Thymus (tissue), 11 donors: ENCODE measurements around the gene GNAQ. TPM values are rescaled to one million over a fixed set of nuclear protein-coding genes. Genes with fewer than 3 reads are reported as not detected.

Source experiments
- DNase-seq, 9 donors: peaks; one replicate each; pipeline ENCODE4 v3.0.0-alpha.2; 2013; ENCODE audit warnings: low spot score in 9 of 9, low read depth in 6 of 9, missing footprints in 1 of 9
- H3K27ac ChIP-seq, 2 donors: one replicate each; pipeline ENCODE4 v1.5.1; 2013; ENCODE audit warnings: control low read depth in 1 of 2, low read depth in 1 of 2, low read length in 1 of 2, mild to moderate bottlenecking in 1 of 2, moderate library complexity in 1 of 2
- H3K27me3 ChIP-seq, 2 donors: one replicate each; pipeline ENCODE4 v1.5.1; 2013; ENCODE audit warnings: low read length in 1 of 2; ENCODE audit not compliant: control insufficient read depth in 2 of 2, insufficient read depth in 1 of 2
- H3K36me3 ChIP-seq, 2 donors: one replicate each; pipeline ENCODE4 v1.5.1; 2013; ENCODE audit warnings: low read length in 1 of 2, mild to moderate bottlenecking in 1 of 2, moderate library complexity in 1 of 2; ENCODE audit not compliant: control insufficient read depth in 2 of 2, insufficient read depth in 2 of 2
- H3K4me1 ChIP-seq, 2 donors: one replicate each; pipeline ENCODE4 v1.5.1; 2013; ENCODE audit warnings: low read length in 2 of 2; ENCODE audit not compliant: control insufficient read depth in 2 of 2, insufficient read depth in 2 of 2
- H3K4me3 ChIP-seq, 2 donors: one replicate each; pipeline ENCODE4 v1.5.1; 2013; ENCODE audit warnings: low read length in 2 of 2, control low read depth in 1 of 2, mild to moderate bottlenecking in 1 of 2
- H3K9me3 ChIP-seq, 2 donors: one replicate each; pipeline ENCODE4 v1.5.1; 2013; ENCODE audit warnings: low read length in 1 of 2, mild to moderate bottlenecking in 1 of 2; ENCODE audit not compliant: control insufficient read depth in 2 of 2, insufficient read depth in 1 of 2
- WGBS: extraction: QIAGEN DNeasy Blood & Tissue Kit; methylation state at CpG from one replicate; pipeline ENCODE4 v1.1.7; 2013; 5-methylcytosine and 5-hydroxymethylcytosine counted together
- polyA plus RNA-seq: library from polyadenylated mRNA; stranded (reverse); fragments of 200-250 nt; gene quantifications from one replicate; pipeline ENCODE4 v1.2.3, GENCODE V29; 2013
- total RNA-seq: library from RNA; stranded (reverse); fragments of 120-200 nt; gene quantifications from one replicate; pipeline ENCODE4 v1.2.4, GENCODE V29; 2013
- donor health status: healthy.

Gene GNAQ
- total and polyA plus RNA-seq, 2 donors, result 18.7 to 23.5 TPM

GRCh38 chr9:77935974-77936373 lies 95.6 kb downstream of the GNAQ start:
- no peak for DNase-seq
- 33% methylated on average over 3 of the region's 3 CpGs for WGBS
- Histone ChIP-seq H3K9me3 (no peaks in the 10 kb centered on the region), H3K27me3 (no peaks in the 10 kb centered on the region), H3K4me3 (no peak overlapping the region), H3K36me3 (peaks cover 0 to 3% of the 10 kb centered on the region in 2 donors), H3K4me1 (no peaks in the 10 kb centered on the region), H3K27ac (no peak overlapping the region)

DNA sequence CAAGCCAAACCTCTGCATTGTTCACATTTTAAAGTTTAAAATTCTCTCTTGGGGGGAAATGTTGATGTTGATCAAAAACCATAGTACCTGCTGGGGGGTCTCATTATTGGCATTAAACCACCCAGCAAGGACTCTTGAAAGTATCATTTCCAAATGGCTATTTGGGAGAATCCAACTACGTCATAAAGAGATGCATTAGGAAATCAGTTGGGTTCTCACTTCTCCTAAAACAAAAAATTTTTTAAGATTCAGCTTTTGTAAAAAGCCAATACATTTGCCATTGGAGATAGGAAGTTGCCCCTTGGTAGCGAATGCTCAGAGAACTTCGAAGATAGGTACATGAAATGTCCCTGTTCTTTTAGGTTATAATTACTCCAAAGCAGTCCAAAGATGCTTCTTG lies 96.4 kb downstream of the GNAQ start:
- Histone ChIP-seq H3K4me3 (no peak overlapping the region), H3K36me3 (peaks cover 0 to 3% of the 10 kb centered on the region in 2 donors), H3K27ac (no peak overlapping the region), H3K9me3 (no peaks in the 10 kb centered on the region), H3K4me1 (peaks cover 3 to 4% of the 10 kb centered on the region in 2 donors), H3K27me3 (no peaks in the 10 kb centered on the region)
- DNase-seq, result no peak
- 94% methylated on average over 3 of the region's 3 CpGs for WGBS

GRCh38 chr9:77933976-77934375 lies 97.6 kb downstream of the GNAQ start:
- Histone ChIP-seq H3K27ac (no peak overlapping the region), H3K4me3 (no peak overlapping the region)
- 97% methylated on average over 8 of the region's 8 CpGs for WGBS

GRCh38 chr9:77933019-77933418 lies 98.6 kb downstream of the GNAQ start:
- WGBS, result 95% methylated on average over 7 of the region's 7 CpGs

More at GRCh38 chr9:77933976-77934375, 97.6 kb downstream of the GNAQ start:
- DNase-seq, result no peak
- H3K36me3 ChIP-seq, result peaks cover 0 to 5% of the 10 kb centered on the region in 2 donors
- peaks cover 4 to 7% of the 10 kb centered on the region in 2 donors for H3K4me1 ChIP-seq
- H3K27me3 ChIP-seq, result no peaks in the 10 kb centered on the region
- no peaks in the 10 kb centered on the region for H3K9me3 ChIP-seq

DNA sequence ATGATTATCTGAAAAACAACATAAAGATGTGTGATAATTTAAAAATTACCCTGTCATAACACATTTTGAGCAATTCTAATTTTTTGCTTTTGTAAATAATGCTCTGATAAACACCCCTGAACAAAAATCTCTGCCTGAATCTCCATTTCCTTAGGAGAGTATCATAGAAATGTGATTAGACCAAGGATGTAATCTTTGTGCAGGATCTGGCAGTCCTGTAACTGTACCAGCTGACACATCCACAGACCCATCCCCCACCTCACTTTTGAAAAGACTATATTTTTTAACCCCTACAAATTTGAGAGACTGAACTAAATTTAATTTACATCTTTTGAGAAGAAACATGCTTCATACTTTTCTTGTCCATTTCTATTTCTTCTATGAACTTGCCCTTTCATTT lies 101.7 kb downstream of the GNAQ start:
- Histone ChIP-seq H3K4me3 (no peak overlapping the region), H3K9me3 (no peaks in the 10 kb centered on the region), H3K27ac (no peak overlapping the region), H3K27me3 (no peaks in the 10 kb centered on the region), H3K36me3 (peaks cover 0 to 8% of the 10 kb centered on the region in 2 donors), H3K4me1 (peaks cover 6 to 15% of the 10 kb centered on the region in 2 donors)
- no peak for DNase-seq

More at GRCh38 chr9:77933019-77933418, 98.6 kb downstream of the GNAQ start:
- no peaks in the 10 kb centered on the region for H3K9me3 ChIP-seq
- H3K27ac ChIP-seq, result no peak overlapping the region
- no peak for DNase-seq
- H3K36me3 ChIP-seq, result peaks cover 0 to 11% of the 10 kb centered on the region in 2 donors
- peaks cover 4 to 7% of the 10 kb centered on the region in 2 donors for H3K4me1 ChIP-seq
- H3K27me3 ChIP-seq, result no peaks in the 10 kb centered on the region
- no peak overlapping the region for H3K4me3 ChIP-seq

DNA sequence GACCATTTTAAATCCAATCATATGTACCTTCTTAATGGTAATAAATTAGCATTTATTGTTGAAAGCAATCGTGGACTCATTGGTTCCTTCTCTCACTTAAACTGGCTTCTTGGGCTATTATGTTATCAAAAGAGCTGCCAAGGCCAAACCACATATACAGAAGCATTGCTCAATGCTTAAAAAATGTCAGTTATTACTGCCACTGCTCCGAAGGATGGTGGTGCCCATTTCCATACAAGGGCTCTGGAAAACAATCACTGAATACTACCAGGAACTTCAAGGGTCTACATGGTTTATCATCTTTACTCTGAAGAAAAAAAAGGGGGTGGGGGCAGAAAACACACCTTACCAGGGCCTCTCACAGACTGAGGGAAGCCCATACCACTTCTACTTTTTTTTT lies 104.3 kb downstream of the GNAQ start:
- Histone ChIP-seq H3K4me3 (no peak overlapping the region), H3K9me3 (no peaks in the 10 kb centered on the region), H3K27ac (no peak overlapping the region), H3K4me1 (peaks cover 9 to 18% of the 10 kb centered on the region in 2 donors), H3K27me3 (no peaks in the 10 kb centered on the region), H3K36me3 (peaks cover 1 to 9% of the 10 kb centered on the region in 2 donors)
- WGBS, result 80% methylated on average over 2 of the region's 2 CpGs
- no peak for DNase-seq

DNA sequence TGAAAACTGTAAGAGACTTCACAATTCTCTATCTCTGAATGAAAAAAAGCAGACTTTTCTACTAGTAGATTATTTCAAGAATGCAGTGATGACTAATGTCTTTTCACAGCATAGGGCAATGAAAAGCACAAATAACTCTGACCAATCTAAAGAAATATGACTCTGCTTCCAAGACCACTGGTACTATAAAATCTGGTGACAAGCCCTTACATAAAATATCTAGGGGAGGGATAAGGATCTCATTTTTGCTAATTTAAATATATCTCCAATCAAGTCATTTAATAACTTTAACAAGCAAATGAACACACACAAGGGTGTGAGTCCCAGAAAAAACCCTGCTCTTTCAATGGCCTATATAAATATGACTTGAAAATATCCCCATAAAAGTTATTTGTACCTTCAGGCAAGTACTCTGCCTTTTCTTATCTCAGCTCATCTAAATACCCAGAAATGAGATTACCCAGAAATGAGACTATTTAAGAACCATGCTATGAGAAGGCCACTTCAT lies 105.2 kb downstream of the GNAQ start:
- no peak for DNase-seq
- Histone ChIP-seq H3K9me3 (no peaks in the 10 kb centered on the region), H3K4me3 (no peak overlapping the region), H3K27ac (no peak overlapping the region), H3K4me1 (peaks cover 9 to 18% of the 10 kb centered on the region in 2 donors), H3K36me3 (peaks cover 5 to 16% of the 10 kb centered on the region in 2 donors), H3K27me3 (no peaks in the 10 kb centered on the region)

GRCh38 chr9:77922591-77922990 lies 109.0 kb downstream of the GNAQ start:
- 94% methylated on average over 5 of the region's 5 CpGs for WGBS
- Histone ChIP-seq H3K27me3 (no peaks in the 10 kb centered on the region), H3K27ac (no peak overlapping the region), H3K36me3 (peaks cover 8 to 31% of the 10 kb centered on the region in 2 donors), H3K4me3 (no peak overlapping the region), H3K9me3 (no peaks in the 10 kb centered on the region), H3K4me1 (peaks cover 9 to 12% of the 10 kb centered on the region in 2 donors)
- no peak for DNase-seq

GRCh38 chr9:77917800-77918199 lies 113.8 kb downstream of the GNAQ start:
- peak overlapping the region in 1 of 2 donors; percentile 1 for H3K27ac ChIP-seq
- WGBS, result 97% methylated on average over 3 of the region's 3 CpGs
- H3K4me1 ChIP-seq, result peaks cover 7 to 23% of the 10 kb centered on the region in 2 donors
- H3K9me3 ChIP-seq, result no peaks in the 10 kb centered on the region
- no peaks in the 10 kb centered on the region for H3K27me3 ChIP-seq
- no peak for DNase-seq
- H3K4me3 ChIP-seq, result no peak overlapping the region
- peaks cover 8 to 36% of the 10 kb centered on the region in 2 donors for H3K36me3 ChIP-seq
